HepG2 (cell line): ENCODE measurements around the gene MXRA7. TPM values are rescaled to one million over a fixed set of nuclear protein-coding genes. Genes with fewer than 3 reads are reported as not detected.

Source experiments
- GABPA ChIP-seq, 2 experiments: IDR thresholded peaks; 2 replicates each; pipeline ENCODE4 v1.6.1; 2011 to 2016; ENCODE audit warnings: low read depth in 2 of 2, low read length in 1 of 2, missing biosample characterization in 1 of 2, missing genetic modification characterization in 1 of 2
- GLI4 ChIP-seq: sonication (generic); formaldehyde crosslinking; IDR thresholded peaks from 2 replicates; pipeline ENCODE4 v1.5.1; 2020; ENCODE audit warnings: missing genetic modification reagents, mild to moderate bottlenecking, moderate library complexity, borderline replicate concordance
- LCORL ChIP-seq, 2 experiments: fragments of 450-650 bp in 1 of 2; sonication (generic) in 1 of 2; formaldehyde crosslinking in 1 of 2; IDR thresholded peaks; 2 replicates each; pipeline versions ENCODE4 v1.5.0 to v1.6.1; 2017 to 2020; ENCODE audit warnings: antibody characterized with exemption in 1 of 2, missing genetic modification reagents in 1 of 2
- MIER2 ChIP-seq: IDR thresholded peaks from 2 replicates; pipeline ENCODE4 v1.6.1; 2016; ENCODE audit warnings: missing biosample characterization, missing genetic modification reagents
- MXI1 ChIP-seq: IDR thresholded peaks from 3 replicates; pipeline ENCODE4 v1.6.1; 2012; ENCODE audit warnings: low read depth, low read length, inconsistent platforms, borderline replicate concordance
- NFRKB ChIP-seq: fragments of 450-650 bp; IDR thresholded peaks from 2 replicates; pipeline ENCODE4 v1.6.1; 2017
- PHF20 ChIP-seq: sonication (generic); formaldehyde crosslinking; IDR thresholded peaks from 2 replicates; pipeline ENCODE4 v1.5.0; 2020; ENCODE audit warnings: mild to moderate bottlenecking, missing genetic modification reagents
- SMYD3 ChIP-seq: sonication (generic); formaldehyde crosslinking; IDR thresholded peaks from 2 replicates; pipeline ENCODE4 v1.8.1; 2023; ENCODE audit warnings: mild to moderate bottlenecking, missing genetic modification reagents
- TOPORS ChIP-seq: sonication (generic); formaldehyde crosslinking; IDR thresholded peaks from 2 replicates; pipeline ENCODE4 v1.8.0; 2023; ENCODE audit warnings: mild to moderate bottlenecking, missing genetic modification reagents
- ZNF18 ChIP-seq: sonication (generic); formaldehyde crosslinking; IDR thresholded peaks from 2 replicates; pipeline ENCODE4 v1.8.0; 2022; ENCODE audit warnings: mild to moderate bottlenecking, missing genetic modification reagents; ENCODE audit not compliant: insufficient replicate concordance
- ZNF557 ChIP-seq: sonication (generic); formaldehyde crosslinking; IDR thresholded peaks from 2 replicates; pipeline ENCODE4 v1.4.0; 2020; ENCODE audit warnings: missing genetic modification reagents
- ZNF572 ChIP-seq: sonication (generic); formaldehyde crosslinking; IDR thresholded peaks from 2 replicates; pipeline ENCODE4 v1.5.1; 2020; ENCODE audit warnings: mild to moderate bottlenecking, missing genetic modification reagents
- ZNF660 ChIP-seq: sonication (generic); formaldehyde crosslinking; IDR thresholded peaks from 2 replicates; pipeline ENCODE4 v1.5.1; 2020; ENCODE audit warnings: mild to moderate bottlenecking, low read depth, missing genetic modification reagents, borderline replicate concordance
- polyA plus RNA-seq, 8 experiments: library from polyadenylated mRNA; depleted of rRNA in 3 of 8; stranded (reverse) in 7 of 8; unstranded in 1 of 8; fragments of >200 nt; fragmentation: Illumina TruSeq in 4 of 8; extraction: Trizol in 4 of 8; gene quantifications; 2 replicates each; pipeline versions ENCODE4 v1.2.1 to v1.2.3, GENCODE V29; 2011 to 2016; ENCODE audit warnings: low read depth in 4 of 8, missing spikeins in 1 of 8, mixed read lengths in 1 of 8; ENCODE audit not compliant: insufficient read depth in 1 of 8
- total RNA-seq, 5 experiments: library from RNA; depleted of rRNA; stranded (reverse); fragments of >200 nt; fragmentation: Illumina TruSeq; extraction: Trizol; gene quantifications; 2 replicates each; pipeline ENCODE4 v1.2.3, GENCODE V29; 2016; ENCODE audit warnings: low read depth in 1 of 5
- TF ChIP-seq, protein P1 (sequence below): sonication (generic); formaldehyde crosslinking; IDR thresholded peaks from 2 replicates; pipeline ENCODE4 v1.4.0; 2020; ENCODE audit warnings: missing genetic modification reagents, mild to moderate bottlenecking, borderline replicate concordance
- TF ChIP-seq, protein P2 (sequence below): sonication (generic); formaldehyde crosslinking; IDR thresholded peaks from 2 replicates; pipeline ENCODE4 v1.8.0; 2022; ENCODE audit warnings: missing genetic modification reagents, low read depth, mild to moderate bottlenecking, borderline replicate concordance
- TF ChIP-seq, protein P3 (sequence below): sonication (generic); formaldehyde crosslinking; IDR thresholded peaks from 2 replicates; pipeline ENCODE4 v1.5.0; 2020; ENCODE audit warnings: mild to moderate bottlenecking, missing genetic modification reagents, moderate library complexity
- TF ChIP-seq, protein P4 (sequence below): sonication (generic); formaldehyde crosslinking; conservative IDR thresholded peaks from 2 replicates; pipeline ENCODE4 v1.8.0; 2022; ENCODE audit warnings: mild to moderate bottlenecking, moderate library complexity, missing genetic modification reagents
- TF ChIP-seq, protein P5 (sequence below): sonication (generic); formaldehyde crosslinking; IDR thresholded peaks from 2 replicates; pipeline ENCODE4 v1.5.1; 2020; ENCODE audit warnings: mild to moderate bottlenecking, moderate library complexity, missing genetic modification reagents

MXRA7 gene
- total and polyA plus RNA-seq, 2 of the 13 experiments (the other 11 are each of a cell fraction or from before 2014, with no cell fraction given), result 44.8 to 112 TPM

DNA sequence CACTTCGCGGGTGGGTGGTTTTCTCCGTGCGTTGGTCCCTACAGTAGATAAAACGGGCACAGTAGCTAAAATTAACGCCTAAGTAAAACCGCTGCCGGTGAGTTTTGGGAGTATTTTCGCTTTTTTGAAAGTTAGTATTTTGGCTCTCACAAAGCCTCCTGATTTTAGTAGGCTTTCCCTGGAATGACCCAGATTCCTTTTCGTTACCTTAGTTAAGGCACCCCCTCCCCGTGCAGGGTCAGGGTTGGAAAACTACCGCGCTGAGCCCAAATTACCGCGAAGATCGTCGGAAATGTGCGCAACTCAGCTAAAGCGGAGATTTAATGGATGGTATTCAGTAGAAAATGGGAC lies 38.9 kb downstream of the MXRA7 start (continued):
- TF ChIP-seq, protein P1, sequence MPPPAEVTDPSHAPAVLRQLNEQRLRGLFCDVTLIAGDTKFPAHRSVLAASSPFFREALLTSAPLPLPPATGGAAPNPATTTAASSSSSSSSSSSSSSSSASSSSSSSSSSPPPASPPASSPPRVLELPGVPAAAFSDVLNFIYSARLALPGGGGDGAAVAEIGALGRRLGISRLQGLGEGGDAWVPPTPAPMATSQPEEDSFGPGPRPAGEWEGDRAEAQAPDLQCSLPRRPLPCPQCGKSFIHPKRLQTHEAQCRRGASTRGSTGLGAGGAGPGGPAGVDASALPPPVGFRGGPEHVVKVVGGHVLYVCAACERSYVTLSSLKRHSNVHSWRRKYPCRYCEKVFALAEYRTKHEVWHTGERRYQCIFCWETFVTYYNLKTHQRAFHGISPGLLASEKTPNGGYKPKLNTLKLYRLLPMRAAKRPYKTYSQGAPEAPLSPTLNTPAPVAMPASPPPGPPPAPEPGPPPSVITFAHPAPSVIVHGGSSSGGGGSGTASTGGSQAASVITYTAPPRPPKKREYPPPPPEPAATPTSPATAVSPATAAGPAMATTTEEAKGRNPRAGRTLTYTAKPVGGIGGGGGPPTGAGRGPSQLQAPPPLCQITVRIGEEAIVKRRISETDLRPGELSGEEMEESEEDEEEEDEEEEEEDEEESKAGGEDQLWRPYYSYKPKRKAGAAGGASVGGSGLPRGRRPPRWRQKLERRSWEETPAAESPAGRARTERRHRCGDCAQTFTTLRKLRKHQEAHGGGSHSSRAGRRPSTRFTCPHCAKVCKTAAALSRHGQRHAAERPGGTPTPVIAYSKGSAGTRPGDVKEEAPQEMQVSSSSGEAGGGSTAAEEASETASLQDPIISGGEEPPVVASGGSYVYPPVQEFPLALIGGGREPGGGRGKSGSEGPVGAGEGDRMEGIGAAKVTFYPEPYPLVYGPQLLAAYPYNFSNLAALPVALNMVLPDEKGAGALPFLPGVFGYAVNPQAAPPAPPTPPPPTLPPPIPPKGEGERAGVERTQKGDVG (CRISPR knock-in tag), result no peak
- TF ChIP-seq ZNF18, result peak; percentile 51
- TF ChIP-seq LCORL (IDR thresholded peaks at IDR 0.05), result no peak
- peak; percentile 25 for TF ChIP-seq LCORL (CRISPR knock-in tag; IDR thresholded peaks at IDR 0.05)
- no peak for TF ChIP-seq MIER2 (CRISPR knock-in tag)
- no peak for TF ChIP-seq PHF20 (CRISPR knock-in tag)
- 0 out of 2 replicates have a peak, but pooled peaks have one; percentile 33 for TF ChIP-seq ZNF557
- peak; percentile 22 for TF ChIP-seq SMYD3 (CRISPR knock-in tag)
- no peak for TF ChIP-seq GABPA (IDR thresholded peaks at IDR 0.05; ENCODE audit: low read depth, low read length)
- TF ChIP-seq GABPA (CRISPR knock-in tag; IDR thresholded peaks at IDR 0.05; ENCODE audit: low read depth), result peak; percentile 5; the same call in 1 of the 2 replicates
- TF ChIP-seq GLI4, result no peak
- TF ChIP-seq ZNF572 (CRISPR knock-in tag), result peak; percentile 73; the same call in 1 of the 2 replicates
- 0 out of 3 replicates have a peak, but pooled peaks have one; percentile 12 for TF ChIP-seq MXI1
- TF ChIP-seq, protein P2, sequence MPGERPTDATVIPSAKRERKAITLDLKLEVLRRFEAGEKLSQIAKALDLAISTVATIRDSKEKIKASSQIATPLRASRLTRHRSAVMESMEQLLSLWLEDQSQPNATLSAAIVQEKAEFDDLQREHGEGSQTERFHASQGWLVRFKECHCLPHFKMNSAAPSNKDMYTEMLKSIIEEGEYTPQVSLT (CRISPR knock-in tag), result no peak
- peak; percentile 5; the same call in 1 of the 2 replicates for TF ChIP-seq TOPORS (CRISPR knock-in tag)
- TF ChIP-seq, protein P3, sequence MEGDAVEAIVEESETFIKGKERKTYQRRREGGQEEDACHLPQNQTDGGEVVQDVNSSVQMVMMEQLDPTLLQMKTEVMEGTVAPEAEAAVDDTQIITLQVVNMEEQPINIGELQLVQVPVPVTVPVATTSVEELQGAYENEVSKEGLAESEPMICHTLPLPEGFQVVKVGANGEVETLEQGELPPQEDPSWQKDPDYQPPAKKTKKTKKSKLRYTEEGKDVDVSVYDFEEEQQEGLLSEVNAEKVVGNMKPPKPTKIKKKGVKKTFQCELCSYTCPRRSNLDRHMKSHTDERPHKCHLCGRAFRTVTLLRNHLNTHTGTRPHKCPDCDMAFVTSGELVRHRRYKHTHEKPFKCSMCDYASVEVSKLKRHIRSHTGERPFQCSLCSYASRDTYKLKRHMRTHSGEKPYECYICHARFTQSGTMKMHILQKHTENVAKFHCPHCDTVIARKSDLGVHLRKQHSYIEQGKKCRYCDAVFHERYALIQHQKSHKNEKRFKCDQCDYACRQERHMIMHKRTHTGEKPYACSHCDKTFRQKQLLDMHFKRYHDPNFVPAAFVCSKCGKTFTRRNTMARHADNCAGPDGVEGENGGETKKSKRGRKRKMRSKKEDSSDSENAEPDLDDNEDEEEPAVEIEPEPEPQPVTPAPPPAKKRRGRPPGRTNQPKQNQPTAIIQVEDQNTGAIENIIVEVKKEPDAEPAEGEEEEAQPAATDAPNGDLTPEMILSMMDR (CRISPR knock-in tag), result no peak
- TF ChIP-seq, protein P4, sequence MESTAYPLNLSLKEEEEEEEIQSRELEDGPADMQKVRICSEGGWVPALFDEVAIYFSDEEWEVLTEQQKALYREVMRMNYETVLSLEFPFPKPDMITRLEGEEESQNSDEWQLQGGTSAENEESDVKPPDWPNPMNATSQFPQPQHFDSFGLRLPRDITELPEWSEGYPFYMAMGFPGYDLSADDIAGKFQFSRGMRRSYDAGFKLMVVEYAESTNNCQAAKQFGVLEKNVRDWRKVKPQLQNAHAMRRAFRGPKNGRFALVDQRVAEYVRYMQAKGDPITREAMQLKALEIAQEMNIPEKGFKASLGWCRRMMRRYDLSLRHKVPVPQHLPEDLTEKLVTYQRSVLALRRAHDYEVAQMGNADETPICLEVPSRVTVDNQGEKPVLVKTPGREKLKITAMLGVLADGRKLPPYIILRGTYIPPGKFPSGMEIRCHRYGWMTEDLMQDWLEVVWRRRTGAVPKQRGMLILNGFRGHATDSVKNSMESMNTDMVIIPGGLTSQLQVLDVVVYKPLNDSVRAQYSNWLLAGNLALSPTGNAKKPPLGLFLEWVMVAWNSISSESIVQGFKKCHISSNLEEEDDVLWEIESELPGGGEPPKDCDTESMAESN (CRISPR knock-in tag), result no peak
- TF ChIP-seq, protein P5, sequence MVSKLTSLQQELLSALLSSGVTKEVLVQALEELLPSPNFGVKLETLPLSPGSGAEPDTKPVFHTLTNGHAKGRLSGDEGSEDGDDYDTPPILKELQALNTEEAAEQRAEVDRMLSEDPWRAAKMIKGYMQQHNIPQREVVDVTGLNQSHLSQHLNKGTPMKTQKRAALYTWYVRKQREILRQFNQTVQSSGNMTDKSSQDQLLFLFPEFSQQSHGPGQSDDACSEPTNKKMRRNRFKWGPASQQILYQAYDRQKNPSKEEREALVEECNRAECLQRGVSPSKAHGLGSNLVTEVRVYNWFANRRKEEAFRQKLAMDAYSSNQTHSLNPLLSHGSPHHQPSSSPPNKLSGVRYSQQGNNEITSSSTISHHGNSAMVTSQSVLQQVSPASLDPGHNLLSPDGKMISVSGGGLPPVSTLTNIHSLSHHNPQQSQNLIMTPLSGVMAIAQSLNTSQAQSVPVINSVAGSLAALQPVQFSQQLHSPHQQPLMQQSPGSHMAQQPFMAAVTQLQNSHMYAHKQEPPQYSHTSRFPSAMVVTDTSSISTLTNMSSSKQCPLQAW (CRISPR knock-in tag), result 0 out of 2 replicates have a peak, but pooled peaks have one; percentile 56
- no peak for TF ChIP-seq NFRKB
- no peak for TF ChIP-seq ZNF660 (CRISPR knock-in tag)
